DMS53 treated with DMSO at 0.1 percent for 48 hours (cell line): ENCODE measurements around the gene NTMT1.
"Not testable (repeated sequence)": the region's sequence is repeated elsewhere in the genome, so short reads cannot be mapped to it uniquely, and the experiment has no call there.

Experiments used
- DNase-seq: peaks from one replicate; lab custom pipeline; 2025; ENCODE audit not compliant: unreplicated experiment; lab: John Stamatoyannopoulos, UW

The NTMT1 gene, protein sequence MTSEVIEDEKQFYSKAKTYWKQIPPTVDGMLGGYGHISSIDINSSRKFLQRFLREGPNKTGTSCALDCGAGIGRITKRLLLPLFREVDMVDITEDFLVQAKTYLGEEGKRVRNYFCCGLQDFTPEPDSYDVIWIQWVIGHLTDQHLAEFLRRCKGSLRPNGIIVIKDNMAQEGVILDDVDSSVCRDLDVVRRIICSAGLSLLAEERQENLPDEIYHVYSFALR

DNA sequence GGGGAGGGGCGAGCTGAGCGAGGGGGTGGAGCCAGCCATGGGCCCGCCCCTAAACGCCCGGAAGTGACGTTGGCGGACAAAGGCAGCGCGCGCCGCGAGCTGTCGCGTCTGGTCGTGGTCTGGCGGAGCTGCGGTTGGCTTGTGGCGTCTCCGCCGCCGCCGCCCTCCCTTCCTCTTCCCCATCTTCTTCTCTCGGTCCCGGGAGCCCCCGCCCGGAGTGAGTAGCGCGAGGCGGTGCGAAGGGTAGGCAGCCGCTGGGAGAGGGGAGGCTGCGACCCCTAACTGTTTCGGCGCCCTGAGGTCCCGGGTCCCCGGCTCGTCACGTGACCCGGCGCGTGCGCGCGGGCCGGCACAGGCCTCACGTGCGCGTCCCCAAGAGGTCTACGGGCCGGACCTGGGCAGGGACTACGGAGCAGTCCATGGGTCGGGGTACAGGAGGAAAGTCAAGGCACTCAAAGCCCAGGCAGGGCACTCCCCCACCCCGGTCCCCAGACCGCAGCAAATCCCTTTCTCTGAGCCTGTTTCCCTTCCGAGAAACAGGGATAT, at the start of gene NTMT1:
TSS of gene NTMT1 (plus strand) at position 85 of the 546 bp plus-strand sequence. CDS start 6,541 bp downstream, outside the sequence.
- peak; percentile 61 for DNase-seq

DNA sequence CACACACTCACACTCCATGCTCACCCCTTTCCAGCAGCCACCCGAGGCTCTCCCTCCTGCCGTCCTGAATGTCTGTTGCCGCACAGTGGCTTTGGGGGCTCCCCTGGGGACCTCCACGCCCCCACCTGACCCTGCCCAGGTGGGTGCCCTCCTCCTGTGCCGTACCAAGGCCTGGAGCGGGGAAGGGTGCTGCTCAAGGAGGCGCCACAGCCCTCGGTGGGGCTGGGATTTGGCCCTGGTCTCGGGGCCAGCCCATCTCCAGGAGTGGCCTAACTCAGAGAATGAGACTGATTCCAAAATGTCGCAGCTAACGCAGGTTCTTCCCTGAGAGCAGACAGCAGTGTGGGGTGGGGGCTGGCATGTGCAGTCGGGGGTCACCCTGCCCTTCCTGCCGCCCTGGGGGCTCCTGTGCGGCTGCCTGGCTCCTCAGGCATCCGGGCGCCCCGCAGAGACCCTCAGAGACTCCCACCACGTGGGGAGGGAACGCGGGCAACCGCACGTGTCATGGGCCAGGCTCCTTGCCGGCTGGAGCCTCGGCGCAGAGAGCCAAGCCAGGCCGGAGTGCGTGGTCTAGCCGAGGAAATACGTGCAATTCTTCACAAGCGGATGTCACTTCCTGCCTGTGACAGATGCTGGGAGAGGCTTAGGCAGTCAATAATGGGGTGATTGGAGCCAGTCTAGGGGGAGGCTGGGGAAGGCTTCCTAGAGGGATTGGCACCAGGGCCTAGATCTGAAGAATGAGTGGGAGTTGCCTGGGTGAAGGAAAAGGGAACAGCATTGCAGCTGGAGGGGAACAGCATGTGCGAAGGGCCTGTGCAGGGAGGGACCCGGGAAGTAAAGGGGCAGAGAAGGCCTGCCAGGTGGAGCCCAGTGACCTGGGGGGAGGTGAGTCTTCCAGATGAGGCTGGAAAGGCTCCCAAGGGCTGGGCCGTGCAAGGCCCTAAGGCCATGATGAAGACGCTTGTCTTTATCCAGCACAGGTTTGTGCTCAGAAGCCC, 49.1 kb upstream of the NTMT1 start:
- no peak for DNase-seq

DNA sequence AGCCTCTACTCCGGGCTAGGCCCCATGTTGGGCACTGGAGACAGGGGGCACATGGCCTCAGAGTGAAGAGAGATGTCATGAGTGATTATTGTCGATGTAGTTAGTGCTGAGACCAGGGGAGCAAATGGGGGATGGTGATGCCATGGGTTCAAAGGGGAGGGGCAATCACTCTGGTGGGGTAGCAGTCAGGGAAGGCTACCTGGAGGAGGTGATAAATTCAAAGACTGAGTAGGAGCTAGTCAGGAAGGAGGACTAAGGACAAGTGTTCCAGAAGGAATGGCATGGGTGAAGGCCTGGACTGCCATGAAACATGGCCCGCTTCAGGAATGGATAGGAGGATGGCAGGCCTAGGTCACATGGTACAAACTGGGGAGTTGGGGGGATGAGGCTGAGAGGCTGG, 46.7 kb upstream of the NTMT1 start:
- no peak for DNase-seq

GRCh38 chr9:129580211-129580915, 45.6 kb upstream of the NTMT1 start:
- no peak for DNase-seq

- DNase-seq, result no peak
These were observed 44.3 kb upstream of the NTMT1 start for GRCh38 chr9:129581505-129582189.

DNA sequence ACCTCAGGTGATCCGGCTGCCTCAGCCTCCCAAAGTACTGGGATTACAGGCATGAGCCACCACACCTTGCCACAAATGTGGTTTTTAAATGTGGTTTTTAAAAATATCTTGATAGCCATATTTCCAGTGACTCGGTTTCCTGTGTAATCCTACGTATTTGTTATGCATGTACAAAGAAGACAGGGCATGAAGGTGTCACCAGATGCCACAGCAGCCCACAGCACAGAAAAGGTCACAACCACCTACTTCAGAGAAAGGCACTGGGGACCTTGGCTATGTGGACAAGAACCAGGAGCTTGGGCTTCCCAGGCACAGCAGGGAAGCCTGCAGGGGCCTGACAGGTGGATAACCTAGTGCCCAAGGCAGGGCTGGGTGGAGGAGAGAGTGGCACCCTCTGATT, 43.1 kb upstream of the NTMT1 start:
- DNase-seq, result no peak

- DNase-seq, result no peak
These were observed 42.5 kb upstream of the NTMT1 start for GRCh38 chr9:129583308-129584038.

GRCh38 chr9:129584136-129584535, 41.8 kb upstream of the NTMT1 start:
- peak; percentile 45 for DNase-seq

GRCh38 chr9:129585352-129585751, 40.6 kb upstream of the NTMT1 start:
- DNase-seq, result no peak

DNA sequence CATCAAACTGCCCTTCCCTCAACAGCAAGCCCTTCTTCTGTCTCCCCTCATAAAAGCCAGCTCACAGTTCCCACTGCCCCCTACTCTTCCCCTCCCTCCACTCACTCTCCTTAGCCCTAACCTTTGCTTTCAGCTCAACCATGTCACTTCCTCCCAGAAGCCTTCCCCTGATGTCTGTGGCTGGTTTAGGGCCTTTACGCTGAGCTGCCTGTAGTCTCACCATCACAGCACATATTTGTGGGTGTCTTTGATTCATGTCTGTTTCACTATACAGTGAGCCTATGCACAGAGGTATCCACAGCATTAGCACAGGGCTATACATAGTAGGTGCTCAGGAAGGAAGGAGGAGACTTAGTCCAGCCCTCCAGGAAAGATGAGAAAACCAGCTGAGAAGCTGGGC, 39.7 kb upstream of the NTMT1 start:
- DNase-seq, result no peak

- DNase-seq, result no peak
These were observed 39.3 kb upstream of the NTMT1 start for GRCh38 chr9:129586685-129587084.

GRCh38 chr9:129587487-129588262, 38.3 kb upstream of the NTMT1 start:
- no peak for DNase-seq

DNA sequence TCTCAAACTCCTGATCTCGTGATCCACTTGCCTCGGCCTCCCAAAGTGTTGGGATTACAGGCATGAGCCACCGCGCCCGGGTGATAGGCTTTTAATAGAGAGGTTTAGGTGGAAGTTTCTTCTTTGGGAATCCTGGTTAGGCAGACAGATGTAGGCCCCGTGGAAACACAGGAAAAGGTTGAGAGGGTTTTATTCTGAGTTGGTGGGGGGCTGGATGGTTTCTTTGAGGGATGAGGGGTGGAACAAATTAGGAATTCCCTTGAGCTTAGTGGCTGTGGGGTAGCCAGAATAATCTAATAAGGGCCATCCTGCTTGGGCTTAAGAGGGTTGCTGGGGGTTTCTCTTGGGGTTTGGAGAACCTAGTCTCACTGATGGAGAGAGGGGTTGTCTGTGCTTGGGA, 35.5 kb upstream of the NTMT1 start:
- DNase-seq, result no peak

DNA sequence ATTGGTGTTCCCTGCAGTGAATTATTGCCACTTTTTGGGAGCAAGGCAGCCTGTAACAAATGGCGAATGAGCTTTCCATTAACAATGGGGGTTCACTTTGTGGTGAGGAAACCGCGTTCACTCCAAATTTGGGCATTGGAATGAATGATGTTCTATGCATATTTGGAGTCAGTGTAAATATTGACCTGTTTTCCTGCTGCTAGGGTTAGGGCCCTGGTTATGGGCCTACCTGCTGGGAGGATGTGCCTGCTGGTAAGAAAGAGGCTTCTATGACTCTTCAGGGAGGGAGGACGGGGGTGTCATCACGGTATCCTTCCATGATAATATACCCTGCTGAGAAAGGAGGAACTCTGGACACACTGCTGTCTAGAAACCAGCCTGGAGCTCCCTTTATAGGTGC, 34.0 kb upstream of the NTMT1 start:
- DNase-seq, result no peak

GRCh38 chr9:129592790-129593189, 33.2 kb upstream of the NTMT1 start:
- not testable (repeated sequence) for DNase-seq

DNA sequence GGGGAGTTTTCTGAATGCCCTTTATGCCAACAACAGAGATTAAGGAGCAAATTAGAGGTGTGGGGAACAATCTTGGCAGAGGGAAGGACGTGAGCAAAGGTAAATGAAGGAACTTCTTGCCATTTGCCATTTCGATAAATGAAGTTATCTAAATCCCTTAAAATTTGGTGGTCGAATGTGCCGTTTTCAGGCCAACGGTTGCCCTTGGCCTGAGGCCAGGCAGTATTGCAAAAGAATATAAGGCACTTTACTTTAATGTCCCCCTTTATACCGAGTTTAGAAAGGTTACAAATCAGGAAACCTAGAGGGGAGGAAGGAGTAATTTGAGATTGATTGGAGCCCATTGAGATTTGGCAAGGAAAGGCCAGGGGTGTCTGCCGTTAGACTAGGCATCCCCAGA, 31.3 kb upstream of the NTMT1 start:
- DNase-seq, result no peak

GRCh38 chr9:129595311-129595741, 30.6 kb upstream of the NTMT1 start:
- no peak for DNase-seq

GRCh38 chr9:129595903-129596540, 29.9 kb upstream of the NTMT1 start:
- no peak for DNase-seq
